Neuronal stem cell (in vitro differentiated cells): ENCODE data around the gene MGAT5B. TPM values are rescaled to one million over a fixed set of nuclear protein-coding genes. Genes with fewer than 3 reads are reported as not detected.

Source experiments
- DNase-seq: peaks from one replicate; pipeline ENCODE4 v3.0.0-alpha.2; 2013; ENCODE audit warnings: low spot score
- H2AFZ ChIP-seq: one replicate; pipeline ENCODE4 v1.6.1; 2013; ENCODE audit warnings: mild to moderate bottlenecking, low read length, inconsistent platforms
- H2AK5ac ChIP-seq: 2 replicates; pipeline ENCODE4 v1.6.1; 2013; ENCODE audit warnings: low read depth, mild to moderate bottlenecking, inconsistent platforms, low read length, moderate library complexity, mixed read lengths
- H2BK120ac ChIP-seq: 2 replicates; pipeline ENCODE4 v1.6.1; 2013; ENCODE audit warnings: low read depth, mild to moderate bottlenecking, inconsistent platforms, low read length, moderate library complexity, mixed read lengths
- H2BK12ac ChIP-seq: one replicate; pipeline ENCODE4 v1.6.1; 2013; ENCODE audit warnings: low read length, inconsistent platforms
- H2BK15ac ChIP-seq: 2 replicates; pipeline ENCODE4 v1.6.1; 2013; ENCODE audit warnings: mild to moderate bottlenecking, low read length, inconsistent platforms, mixed read lengths
- H2BK5ac ChIP-seq: one replicate; pipeline ENCODE4 v1.6.1; 2013; ENCODE audit warnings: inconsistent platforms, mild to moderate bottlenecking, low read length, moderate library complexity
- H3K14ac ChIP-seq: one replicate; pipeline ENCODE4 v1.6.1; 2013; ENCODE audit warnings: low read length, inconsistent platforms
- H3K18ac ChIP-seq: 2 replicates; pipeline ENCODE4 v1.6.1; 2013; ENCODE audit warnings: low read length, inconsistent platforms
- H3K23ac ChIP-seq: 2 replicates; pipeline ENCODE4 v1.6.1; 2013; ENCODE audit warnings: low read depth, mild to moderate bottlenecking, mixed read lengths, low read length, inconsistent platforms; ENCODE audit not compliant: poor library complexity
- H3K27ac ChIP-seq: replicated peaks from 3 replicates; pipeline ENCODE4 v1.5.1; 2013; ENCODE audit warnings: low read length, inconsistent platforms
- H3K27me3 ChIP-seq, 3 experiments: 2 replicates each; pipeline ENCODE4 v1.6.1; 2013; ENCODE audit warnings: low read length in 3 of 3, mild to moderate bottlenecking in 2 of 3, inconsistent platforms in 1 of 3, low read depth in 1 of 3, mixed read lengths in 1 of 3, moderate library complexity in 1 of 3; ENCODE audit not compliant: control insufficient read depth in 3 of 3, insufficient read depth in 3 of 3
- H3K36me3 ChIP-seq, 2 donors: replicated peaks in 1 of 2; 2 replicates each; pipeline ENCODE4 v1.6.1; 2013; ENCODE audit warnings: low read length in 2 of 2; ENCODE audit not compliant: control insufficient read depth in 2 of 2, insufficient read depth in 2 of 2
- H3K4ac ChIP-seq: 2 replicates; pipeline ENCODE4 v1.6.1; 2013; ENCODE audit warnings: inconsistent platforms, mild to moderate bottlenecking, low read length, moderate library complexity
- H3K4me1 ChIP-seq, 2 donors: 1 replicate in 1 of 2; 2 replicates in 1 of 2; pipeline ENCODE4 v1.6.1; 2013; ENCODE audit warnings: low read length in 2 of 2, low read depth in 1 of 2; ENCODE audit not compliant: control insufficient read depth in 2 of 2, insufficient read depth in 1 of 2
- H3K4me2 ChIP-seq: one replicate; pipeline ENCODE4 v1.6.1; 2013; ENCODE audit warnings: mild to moderate bottlenecking, low read length, inconsistent platforms; ENCODE audit not compliant: insufficient read depth, poor library complexity, severe bottlenecking
- H3K4me3 ChIP-seq, 2 donors: 2 replicates each; pipeline ENCODE4 v1.5.1; 2013; ENCODE audit warnings: low read length in 2 of 2, mild to moderate bottlenecking in 2 of 2, inconsistent platforms in 1 of 2, moderate library complexity in 1 of 2
- H3K79me1 ChIP-seq: one replicate; pipeline ENCODE4 v1.6.1; 2013; ENCODE audit warnings: low read depth, mild to moderate bottlenecking, inconsistent platforms, low read length, moderate library complexity
- H3K9ac ChIP-seq: one replicate; pipeline ENCODE4 v1.6.1; 2013; ENCODE audit warnings: mild to moderate bottlenecking, low read depth, low read length, inconsistent platforms; ENCODE audit not compliant: poor library complexity
- H3K9me3 ChIP-seq, 2 donors: replicated peaks in 1 of 2; 2 replicates each; pipeline versions ENCODE3 to v1.6.1; 2013; ENCODE audit warnings: low read length in 2 of 2, mild to moderate bottlenecking in 2 of 2, inconsistent platforms in 1 of 2, low read depth in 1 of 2, mixed read lengths in 1 of 2, moderate library complexity in 1 of 2; ENCODE audit not compliant: control insufficient read depth in 2 of 2, insufficient read depth in 1 of 2
- H4K8ac ChIP-seq: one replicate; pipeline ENCODE4 v1.6.1; 2013; ENCODE audit warnings: low read depth, mild to moderate bottlenecking, inconsistent platforms, low read length, moderate library complexity
- H4K91ac ChIP-seq: one replicate; pipeline ENCODE4 v1.6.1; 2013; ENCODE audit warnings: low read length, low read depth, mild to moderate bottlenecking, inconsistent platforms; ENCODE audit not compliant: poor library complexity
- WGBS, 2 donors: extraction: QIAGEN DNeasy Blood & Tissue Kit; methylation state at CpG; one replicate each; pipeline ENCODE4 v1.1.7; 2013; ENCODE audit warnings: missing lambda C conversion rate in 2 of 2, mixed read lengths in 1 of 2; ENCODE audit not compliant: insufficient read length in 2 of 2, insufficient replicate concordance in 1 of 2; ENCODE audit errors: extremely low coverage in 2 of 2; 5-methylcytosine and 5-hydroxymethylcytosine counted together
- polyA plus RNA-seq, 2 experiments: library from polyadenylated mRNA; stranded (reverse); fragments of 200-250 nt; gene quantifications; one replicate each; pipeline ENCODE4 v1.2.3, GENCODE V29; 2013

The MGAT5B gene, protein sequence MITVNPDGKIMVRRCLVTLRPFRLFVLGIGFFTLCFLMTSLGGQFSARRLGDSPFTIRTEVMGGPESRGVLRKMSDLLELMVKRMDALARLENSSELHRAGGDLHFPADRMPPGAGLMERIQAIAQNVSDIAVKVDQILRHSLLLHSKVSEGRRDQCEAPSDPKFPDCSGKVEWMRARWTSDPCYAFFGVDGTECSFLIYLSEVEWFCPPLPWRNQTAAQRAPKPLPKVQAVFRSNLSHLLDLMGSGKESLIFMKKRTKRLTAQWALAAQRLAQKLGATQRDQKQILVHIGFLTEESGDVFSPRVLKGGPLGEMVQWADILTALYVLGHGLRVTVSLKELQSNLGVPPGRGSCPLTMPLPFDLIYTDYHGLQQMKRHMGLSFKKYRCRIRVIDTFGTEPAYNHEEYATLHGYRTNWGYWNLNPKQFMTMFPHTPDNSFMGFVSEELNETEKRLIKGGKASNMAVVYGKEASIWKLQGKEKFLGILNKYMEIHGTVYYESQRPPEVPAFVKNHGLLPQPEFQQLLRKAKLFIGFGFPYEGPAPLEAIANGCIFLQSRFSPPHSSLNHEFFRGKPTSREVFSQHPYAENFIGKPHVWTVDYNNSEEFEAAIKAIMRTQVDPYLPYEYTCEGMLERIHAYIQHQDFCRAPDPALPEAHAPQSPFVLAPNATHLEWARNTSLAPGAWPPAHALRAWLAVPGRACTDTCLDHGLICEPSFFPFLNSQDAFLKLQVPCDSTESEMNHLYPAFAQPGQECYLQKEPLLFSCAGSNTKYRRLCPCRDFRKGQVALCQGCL
- 5.6 TPM for polyA plus RNA-seq (2013, experiment 1 of 2)
- 5.4 TPM for polyA plus RNA-seq (2013, experiment 2 of 2)

DNA sequence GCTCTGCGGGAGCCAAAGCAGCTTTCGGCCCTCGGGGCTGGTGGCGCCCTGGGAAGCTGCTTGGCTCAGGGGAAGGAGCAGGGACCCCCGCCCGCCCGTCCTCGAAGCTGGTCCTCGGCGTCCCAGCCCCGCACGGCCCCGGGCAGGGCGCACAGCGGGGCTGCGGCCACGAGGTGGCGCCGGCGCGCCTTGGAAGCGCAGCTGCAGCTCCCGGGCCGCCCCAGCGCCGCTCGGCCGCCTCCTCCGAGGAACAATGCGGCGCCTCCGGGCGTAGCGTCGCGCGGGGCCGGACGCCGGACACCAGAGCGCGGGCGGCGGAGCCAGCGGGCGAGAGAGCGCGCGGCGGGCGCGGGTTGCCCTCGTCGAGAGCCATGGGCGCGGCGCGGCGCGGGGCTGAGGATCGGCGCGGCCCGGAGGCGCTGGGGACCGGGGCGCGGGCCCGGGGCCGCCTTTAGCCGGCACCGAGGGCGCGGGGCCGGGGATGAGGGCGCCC, at the start of gene MGAT5B:
MGAT5B (plus strand) TSS at position 229 of the 493 bp plus-strand sequence. CDS start 626 bp downstream, outside the sequence.
- no CpG with 5 or more reads among the region's 76 CpGs for WGBS, 2 donors

GRCh38 chr17:76820039-76820438, 48.2 kb upstream of the MGAT5B start:
- H4K8ac ChIP-seq: no peak overlapping the region
- no peak overlapping the region for H3K9ac ChIP-seq
- no peak overlapping the region for H2BK12ac ChIP-seq
- H3K27ac ChIP-seq: no peak overlapping the region
- no peak overlapping the region for H3K18ac ChIP-seq
- H3K4ac ChIP-seq: no peak overlapping the region
- no peak overlapping the region for H2BK120ac ChIP-seq
- H4K91ac ChIP-seq: no peak overlapping the region
- no peak overlapping the region for H3K4me3 ChIP-seq
- peak overlapping the region; percentile 85 for H2BK5ac ChIP-seq
- DNase-seq: no peak
- WGBS, 2 donors: no CpG with 5 or more reads among the region's 1 CpG
- H2AFZ ChIP-seq: no peak overlapping the region
- H3K79me1 ChIP-seq: peaks cover 2% of the 10 kb centered on the region
- H3K4me1 ChIP-seq: peaks cover 0 to 2% of the 10 kb centered on the region in 2 donors
- no peak overlapping the region for H3K23ac ChIP-seq
- H2BK15ac ChIP-seq: no peak overlapping the region
- no peak overlapping the region for H3K14ac ChIP-seq
- peaks cover 0 to 6% (median 0%) of the 10 kb centered on the region in 3 experiments for H3K27me3 ChIP-seq
- H2AK5ac ChIP-seq: no peak overlapping the region
- no peaks in the 10 kb centered on the region for H3K36me3 ChIP-seq
- no peak overlapping the region for H3K4me2 ChIP-seq
- H3K9me3 ChIP-seq: no peaks in the 10 kb centered on the region

More for the DNA sequence above, at the start of gene MGAT5B:
- no peak within 1 kb of the TSS for H4K8ac ChIP-seq
- no peak within 1 kb of the TSS for H4K91ac ChIP-seq
- peak within 1 kb of the TSS; percentile 83 for H2BK15ac ChIP-seq
- H3K9me3 ChIP-seq: no peaks in the 10 kb centered on the region
- H3K36me3 ChIP-seq: peaks cover 2 to 9% of the 10 kb centered on the region in 2 donors
- peaks cover 5 to 29% (median 8%) of the 10 kb centered on the region in 3 experiments for H3K27me3 ChIP-seq
- peaks cover 6 to 7% of the 10 kb centered on the region in 2 donors for H3K4me1 ChIP-seq
- H3K79me1 ChIP-seq: peaks cover 2% of the 10 kb centered on the region
- H3K4ac ChIP-seq: peak within 1 kb of the TSS; percentile 2
- peak within 1 kb of the TSS; percentile 87 for H3K18ac ChIP-seq
- H2BK120ac ChIP-seq: no peak within 1 kb of the TSS
- peak within 1 kb of the TSS; percentile 80 for H3K4me2 ChIP-seq
- H2BK12ac ChIP-seq: peak within 1 kb of the TSS; percentile 22
- no peak within 1 kb of the TSS for H3K27ac ChIP-seq
- peak within 1 kb of the TSS; percentile 71 for H3K14ac ChIP-seq
- H3K4me3 ChIP-seq: peak within 1 kb of the TSS; percentile 82 to 85
- H3K9ac ChIP-seq: peak within 1 kb of the TSS; percentile 77
- peak within 1 kb of the TSS; percentile 88 for H2AFZ ChIP-seq
- peak within 1 kb of the TSS; percentile 35 for H2AK5ac ChIP-seq
- H3K23ac ChIP-seq: peak within 1 kb of the TSS; percentile 12
- peak within 1 kb of the TSS; percentile 87 for H2BK5ac ChIP-seq
- peak; percentile 90 for DNase-seq

GRCh38 chr17:76820561-76820960, 47.6 kb upstream of the MGAT5B start:
- Histone ChIP-seq H3K36me3 (no peaks in the 10 kb centered on the region), H3K18ac (peak overlapping the region; percentile 73), H3K4ac (no peak overlapping the region), H3K4me1 (peaks cover 0 to 2% of the 10 kb centered on the region in 2 donors), H3K23ac (no peak overlapping the region), H3K79me1 (peaks cover 2% of the 10 kb centered on the region), H2AFZ (no peak overlapping the region), H2AK5ac (no peak overlapping the region), H3K4me2 (no peak overlapping the region), H3K27ac (no peak overlapping the region), H3K9me3 (no peaks in the 10 kb centered on the region), H3K14ac (no peak overlapping the region), H2BK15ac (no peak overlapping the region), H3K9ac (peak overlapping the region; percentile 39), H2BK120ac (no peak overlapping the region), H3K4me3 (no peak overlapping the region), H4K91ac (no peak overlapping the region), H2BK12ac (no peak overlapping the region), H2BK5ac (peak overlapping the region; percentile 85), H4K8ac (no peak overlapping the region), H3K27me3 (peaks cover 0 to 6% (median 0%) of the 10 kb centered on the region in 3 experiments)
- no peak for DNase-seq
- no CpG with 5 or more reads among the region's 4 CpGs for WGBS, 2 donors
